PC-9 (cell line): Measurements from ENCODE around the gene HDHD5. TPM values are rescaled to one million over a fixed set of nuclear protein-coding genes. Genes with fewer than 3 reads are reported as not detected.

Experiments
- BruUV-seq: library from RNA; stranded (reverse); fragments of 400-500 nt; replicated peaks from 2 replicates; lab custom pipeline; 2021; lab: Mats Ljungman, UMichigan
- CTCF ChIA-PET: fragments of 300-600 bp; sonication (Branson Sonifier 250); formaldehyde crosslinking; loops from one replicate; lab custom pipeline; 2022; ENCODE audit warnings: antibody characterized with exemption; lab: Charles Lee
- POLR2A ChIA-PET: fragments of 300-600 bp; sonication (Branson Sonifier 250); formaldehyde crosslinking; loops from one replicate; lab custom pipeline; 2022; ENCODE audit warnings: antibody characterized with exemption; ENCODE audit not compliant: unreplicated experiment; lab: Charles Lee
- DNase-seq, 2 experiments: peaks; one replicate each; pipeline versions ENCODE4 v3.0.0 to v3.0.0-alpha.2; 2015 to 2022; ENCODE audit warnings: mixed read lengths in 1 of 2
- H2AFZ ChIP-seq: fragments of 200-600 bp; sonication (generic); 2 replicates; pipeline ENCODE4 v1.8.1; 2017; ENCODE audit warnings: antibody characterized with exemption
- H3F3A ChIP-seq: fragments of 200-600 bp; sonication (generic); 2 replicates; pipeline ENCODE4 v1.8.1; 2017; ENCODE audit warnings: antibody characterized with exemption, mild to moderate bottlenecking, low read depth; ENCODE audit not compliant: insufficient read depth
- H3K27ac ChIP-seq: fragments of 200-600 bp; sonication (generic); 2 replicates; pipeline ENCODE4 v1.6.1; 2016; ENCODE audit warnings: mixed run types
- H3K27me3 ChIP-seq: fragments of 200-600 bp; sonication (generic); 2 replicates; pipeline ENCODE4 v1.6.1; 2016; ENCODE audit warnings: low read depth, mixed run types; ENCODE audit not compliant: insufficient read depth
- H3K36me3 ChIP-seq: fragments of 200-600 bp; sonication (generic); 2 replicates; pipeline ENCODE4 v1.6.1; 2016; ENCODE audit warnings: low read depth, mixed run types
- H3K4me1 ChIP-seq: fragments of 200-600 bp; sonication (generic); replicated peaks from 2 replicates; pipeline ENCODE4 v1.6.1; 2016; ENCODE audit warnings: mixed run types; ENCODE audit not compliant: insufficient read depth
- H3K4me2 ChIP-seq: fragments of 200-600 bp; sonication (generic); 2 replicates; pipeline ENCODE4 v1.6.1; 2017; ENCODE audit warnings: mixed run types
- H3K4me3 ChIP-seq: fragments of 200-600 bp; sonication (generic); 2 replicates; pipeline ENCODE4 v1.6.1; 2016; ENCODE audit warnings: mixed run types
- H3K79me2 ChIP-seq: fragments of 200-600 bp; sonication (generic); 2 replicates; pipeline ENCODE4 v1.6.1; 2017; ENCODE audit warnings: low read depth, mixed run types
- H3K9me2 ChIP-seq: fragments of 200-600 bp; sonication (generic); 2 replicates; pipeline ENCODE4 v1.8.1; 2017; ENCODE audit warnings: mild to moderate bottlenecking; ENCODE audit not compliant: insufficient read depth
- H3K9me3 ChIP-seq: fragments of 200-600 bp; sonication (generic); 2 replicates; pipeline ENCODE4 v1.8.1; 2016; ENCODE audit warnings: low read depth; ENCODE audit not compliant: insufficient read depth
- H4K20me1 ChIP-seq: fragments of 200-600 bp; sonication (generic); 2 replicates; pipeline ENCODE4 v1.8.1; 2017; ENCODE audit not compliant: insufficient read depth
- EZH2 ChIP-seq: fragments of 200-600 bp; sonication (generic); IDR thresholded peaks from 2 replicates; pipeline ENCODE4 v1.8.0; 2017; ENCODE audit warnings: antibody characterized with exemption, low read depth
- intact Hi-C: fragments of 100-400 bp; cut with micrococcal nuclease; formaldehyde crosslinking; loops from one replicate; pipeline ENCODE4 v1.10.0; 2022; ENCODE audit not compliant: unreplicated experiment
- total RNA-seq: library from RNA; stranded (reverse); gene quantifications from 2 replicates; pipeline ENCODE4 v1.2.3, GENCODE V29; 2021
- TF ChIP-seq, protein P1 (sequence below): fragments of 200-600 bp; sonication (generic); conservative IDR thresholded peaks from 2 replicates; pipeline ENCODE4 v1.6.1; 2017; ENCODE audit warnings: mixed run types, antibody characterized with exemption, mild to moderate bottlenecking, moderate library complexity

Gene HDHD5
- total RNA-seq, 1 experiment from 2014 or later = 26.5 TPM

DNA sequence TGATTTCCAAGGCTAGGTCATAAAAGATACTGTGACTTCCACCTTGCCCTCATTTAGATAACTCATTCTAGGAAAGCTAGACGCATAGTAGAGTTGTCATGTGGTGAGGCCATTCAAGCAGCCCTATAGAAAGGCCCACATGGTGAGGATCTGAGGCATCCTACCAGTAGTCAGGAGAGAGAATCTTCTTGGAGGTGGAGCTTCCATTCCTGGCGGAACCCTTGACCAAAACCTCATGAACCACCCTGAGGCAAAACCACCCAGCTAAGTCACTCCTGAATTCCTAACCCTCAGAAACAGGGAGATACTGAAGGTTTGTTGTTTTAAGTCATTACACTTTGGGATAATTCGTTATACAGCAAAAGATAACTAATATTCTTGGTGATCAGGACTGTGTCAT, 2.9 kb upstream of the HDHD5 start:
- intact Hi-C loops = no loop called here
- peaks cover 5% of the 10 kb centered on the region; the same call in 1 of the 2 replicates for H3F3A ChIP-seq
- peaks cover 14% of the 10 kb centered on the region for H3K79me2 ChIP-seq
- no peak for TF ChIP-seq EZH2
- TF ChIP-seq, protein P1, sequence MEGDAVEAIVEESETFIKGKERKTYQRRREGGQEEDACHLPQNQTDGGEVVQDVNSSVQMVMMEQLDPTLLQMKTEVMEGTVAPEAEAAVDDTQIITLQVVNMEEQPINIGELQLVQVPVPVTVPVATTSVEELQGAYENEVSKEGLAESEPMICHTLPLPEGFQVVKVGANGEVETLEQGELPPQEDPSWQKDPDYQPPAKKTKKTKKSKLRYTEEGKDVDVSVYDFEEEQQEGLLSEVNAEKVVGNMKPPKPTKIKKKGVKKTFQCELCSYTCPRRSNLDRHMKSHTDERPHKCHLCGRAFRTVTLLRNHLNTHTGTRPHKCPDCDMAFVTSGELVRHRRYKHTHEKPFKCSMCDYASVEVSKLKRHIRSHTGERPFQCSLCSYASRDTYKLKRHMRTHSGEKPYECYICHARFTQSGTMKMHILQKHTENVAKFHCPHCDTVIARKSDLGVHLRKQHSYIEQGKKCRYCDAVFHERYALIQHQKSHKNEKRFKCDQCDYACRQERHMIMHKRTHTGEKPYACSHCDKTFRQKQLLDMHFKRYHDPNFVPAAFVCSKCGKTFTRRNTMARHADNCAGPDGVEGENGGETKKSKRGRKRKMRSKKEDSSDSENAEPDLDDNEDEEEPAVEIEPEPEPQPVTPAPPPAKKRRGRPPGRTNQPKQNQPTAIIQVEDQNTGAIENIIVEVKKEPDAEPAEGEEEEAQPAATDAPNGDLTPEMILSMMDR = no peak
- H4K20me1 ChIP-seq = no peaks in the 10 kb centered on the region
- no peaks in the 10 kb centered on the region for H3K27me3 ChIP-seq
- BruUV-seq = no TSS peak
- no peaks in the 10 kb centered on the region for H3K36me3 ChIP-seq
- H3K9me2 ChIP-seq = no peaks in the 10 kb centered on the region
- H3K4me1 ChIP-seq = 0 out of 2 replicates have a peak, but pooled peaks cover 9% of the 10 kb centered on the region
- no peak overlapping the region for H3K27ac ChIP-seq
- ChIA-PET CTCF (interaction anchor here (0.6 kb wide), 1 partner anchor 9 kb away, joined by 3 read pairs; no protein-coding TSS in a partner anchor), POLR2A (no interaction called here)
- no peak overlapping the region for H3K4me3 ChIP-seq
- no peak overlapping the region for H3K4me2 ChIP-seq
- no peak for DNase-seq
- no peaks in the 10 kb centered on the region for H3K9me3 ChIP-seq
- H2AFZ ChIP-seq = no peak overlapping the region

DNA sequence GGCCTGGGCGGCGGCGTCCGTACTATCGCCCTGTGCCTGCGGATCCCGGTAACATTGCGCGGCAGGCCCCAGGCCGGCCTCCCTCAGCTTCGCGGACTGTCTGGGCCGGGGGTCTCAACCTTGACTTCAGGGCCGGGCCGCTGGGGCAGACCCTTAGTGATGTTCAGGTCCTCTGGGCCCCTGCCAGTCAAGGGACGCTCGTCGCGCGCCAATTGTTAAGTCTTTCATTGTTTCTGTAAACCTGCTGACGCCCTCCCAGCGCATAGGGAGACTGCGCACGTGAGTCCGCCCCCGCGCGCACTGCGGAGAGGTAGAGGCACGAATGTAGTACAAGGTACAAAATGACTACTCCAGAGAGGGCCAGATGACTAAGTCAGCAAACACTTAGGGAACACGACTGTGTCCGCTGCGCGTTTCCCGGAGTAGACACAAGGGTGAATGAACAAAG, 451 bp upstream of the HDHD5 start:
- no TSS peak for BruUV-seq
- CTCF ChIA-PET = interaction anchor here (1.0 kb wide), 1 partner anchor 12 kb away, joined by 11 read pairs; no protein-coding TSS in a partner anchor
- no peaks in the 10 kb centered on the region for H4K20me1 ChIP-seq
- peak overlapping the region; percentile 88 for H3K4me3 ChIP-seq
- H3K4me2 ChIP-seq = peak overlapping the region; percentile 76
- intact Hi-C loops = loop anchor here (1.0 kb wide), 1 partner anchor 75 kb away; the partner anchor contains the start of gene IL17RA
- DNase-seq = peak; percentile 28 to 36
- 0 out of 2 replicates have a peak, but pooled peaks cover 9% of the 10 kb centered on the region for H3K4me1 ChIP-seq
- peaks cover 27% of the 10 kb centered on the region for H3K79me2 ChIP-seq
- POLR2A ChIA-PET = interaction anchor here (0.9 kb wide), 1 partner anchor 12 kb away, joined by 6 read pairs; no protein-coding TSS in a partner anchor
- H3K36me3 ChIP-seq = no peaks in the 10 kb centered on the region
- H3K9me3 ChIP-seq = no peaks in the 10 kb centered on the region
- no peaks in the 10 kb centered on the region for H3K27me3 ChIP-seq
- peaks cover 5% of the 10 kb centered on the region; the same call in 1 of the 2 replicates for H3F3A ChIP-seq
- peak overlapping the region; percentile 97 for H2AFZ ChIP-seq
- TF ChIP-seq, protein P1 = no peak
- no peak for TF ChIP-seq EZH2
- H3K9me2 ChIP-seq = no peaks in the 10 kb centered on the region
- H3K27ac ChIP-seq = peak overlapping the region; percentile 58; the same call in 1 of the 2 replicates

DNA sequence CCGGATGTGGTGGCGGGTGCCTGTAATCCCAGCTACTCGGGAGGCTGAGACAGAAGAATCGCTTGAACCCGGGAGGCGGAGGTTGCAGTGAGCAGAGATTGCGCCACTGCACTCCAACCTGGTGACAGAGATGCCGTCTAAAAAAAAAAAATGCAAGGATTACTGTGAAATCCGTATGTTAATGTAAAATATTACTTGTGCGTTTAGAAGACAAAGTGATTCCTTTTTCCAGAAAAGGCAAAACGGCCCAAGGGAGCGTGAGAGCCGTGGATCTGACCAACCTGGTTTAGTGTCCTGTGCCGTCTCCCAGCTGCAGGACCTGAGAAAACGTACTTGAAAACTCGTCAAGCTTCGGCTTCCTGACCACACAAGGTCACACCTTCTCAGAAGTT, 905 bp downstream of the HDHD5 start:
- H3K36me3 ChIP-seq = no peaks in the 10 kb centered on the region
- ChIA-PET CTCF (no interaction called here), POLR2A (no interaction called here)
- no peaks in the 10 kb centered on the region for H3K9me2 ChIP-seq
- peak overlapping the region; percentile 76 for H3K4me2 ChIP-seq
- H3K4me1 ChIP-seq = 0 out of 2 replicates have a peak, but pooled peaks cover 9% of the 10 kb centered on the region
- H3F3A ChIP-seq = peaks cover 5% of the 10 kb centered on the region; the same call in 1 of the 2 replicates
- H2AFZ ChIP-seq = peak overlapping the region; percentile 90
- peak overlapping the region; percentile 88 for H3K4me3 ChIP-seq
- no TSS peak for BruUV-seq
- H3K27ac ChIP-seq = peak overlapping the region; percentile 58
- no peaks in the 10 kb centered on the region for H3K27me3 ChIP-seq
- peaks cover 31% of the 10 kb centered on the region for H3K79me2 ChIP-seq
- DNase-seq = no peak
- H3K9me3 ChIP-seq = no peaks in the 10 kb centered on the region
- H4K20me1 ChIP-seq = no peaks in the 10 kb centered on the region
- TF ChIP-seq, protein P1 = no peak
- no peak for TF ChIP-seq EZH2
- intact Hi-C loops = no loop called here
